Activated T-helper 2 cell treated with anti-CD3 and anti-CD28 coated beads, Interferon-gamma antibody, Interleukin-2, Interleukin-4, amounts not matched to agents 10 μg/mL and 5 μg/mL and 100 μg/mL, durations not matched to agents 14 hours and 24 hours and 36 hours (primary cell): Measurements from ENCODE around the gene PLA2G4E. TPM values are rescaled to one million over a fixed set of nuclear protein-coding genes. Genes with fewer than 3 reads are reported as not detected.
A peak's percentile ranks its signal among the peaks of the same experiment; 100 is the strongest.

Experiments
- DNase-seq: peaks from one replicate; pipeline ENCODE4 v3.0.0; 2021; ENCODE audit warnings: low spot score
- H3K27ac Mint-ChIP-seq: one replicate; pipeline ENCODE4 v1.8.0; 2021; ENCODE audit warnings: mixed read lengths
- H3K27me3 Mint-ChIP-seq: one replicate; pipeline ENCODE4 v1.8.0; 2021; ENCODE audit warnings: low read depth, mixed read lengths
- H3K36me3 Mint-ChIP-seq: one replicate; pipeline ENCODE4 v1.8.0; 2021; ENCODE audit warnings: low read depth, mixed read lengths
- H3K4me1 Mint-ChIP-seq: one replicate; pipeline ENCODE4 v1.8.0; 2021; ENCODE audit warnings: low read depth, mixed read lengths
- H3K4me3 Mint-ChIP-seq: one replicate; pipeline ENCODE4 v1.8.0; 2021; ENCODE audit warnings: low read depth, mild to moderate bottlenecking, moderate library complexity, mixed read lengths
- H3K9me3 Mint-ChIP-seq: one replicate; pipeline ENCODE4 v1.8.0; 2021; ENCODE audit warnings: mixed read lengths
- intact Hi-C: fragments of 100-400 bp; cut with micrococcal nuclease; formaldehyde crosslinking; loops from one replicate; pipeline ENCODE4 v1.15.1; 2023
- total RNA-seq: library from RNA; stranded (reverse); gene quantifications from 2 replicates; pipeline ENCODE4 v1.2.3, GENCODE V29; 2022

PLA2G4E gene
- total RNA-seq, 1 donor from 2014 or later, result not detected

DNA sequence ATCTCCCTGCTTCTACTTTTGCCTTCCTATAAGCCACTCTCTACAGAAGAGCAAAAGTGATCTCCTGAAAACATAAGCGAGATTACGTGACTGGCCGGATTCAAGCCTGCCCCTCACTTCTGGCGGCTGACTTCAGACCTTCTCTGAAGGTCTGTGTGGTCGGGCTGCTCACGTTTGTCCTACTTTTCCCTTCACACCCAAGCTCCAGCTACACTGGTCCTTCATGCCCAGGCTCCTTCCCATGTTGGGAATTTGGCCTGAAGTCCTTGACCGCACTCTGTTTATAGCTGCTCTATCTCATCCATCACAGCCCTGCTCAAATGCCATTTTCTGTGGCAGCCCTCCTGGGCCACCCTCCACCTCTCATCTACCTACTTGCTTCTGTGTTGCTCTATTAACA, 6.7 kb upstream of the PLA2G4E start:
- Mint-ChIP-seq H3K27me3 (peaks cover 12% of the 10 kb centered on the region), H3K9me3 (no peaks in the 10 kb centered on the region), H3K4me1 (no peaks in the 10 kb centered on the region), H3K4me3 (no peak overlapping the region), H3K27ac (no peak overlapping the region), H3K36me3 (no peaks in the 10 kb centered on the region)
- no peak for DNase-seq
- intact Hi-C loops, result no loop called here

DNA sequence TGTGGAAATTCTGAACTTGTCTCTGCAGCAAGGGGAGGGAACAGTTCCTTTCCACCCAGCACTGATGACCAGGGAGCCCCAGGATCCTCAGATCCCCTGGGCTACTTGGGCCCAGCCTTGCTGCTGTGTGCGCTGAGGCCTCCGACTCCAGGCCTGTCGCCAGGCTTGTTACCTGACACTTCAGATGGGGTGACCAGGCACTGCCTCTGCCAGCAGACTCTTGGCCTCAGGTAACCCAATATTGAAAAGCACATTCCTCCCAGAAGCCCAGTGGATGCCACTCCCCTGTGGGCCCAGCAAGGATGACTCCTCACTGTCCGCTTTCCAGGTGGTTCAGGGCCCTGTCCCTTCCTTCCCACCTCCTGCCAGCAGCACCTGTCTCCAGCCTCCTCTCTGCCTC, 3.5 kb upstream of the PLA2G4E start:
- Mint-ChIP-seq H3K4me1 (no peaks in the 10 kb centered on the region), H3K27me3 (peaks cover 7% of the 10 kb centered on the region), H3K27ac (no peak overlapping the region), H3K36me3 (no peaks in the 10 kb centered on the region), H3K9me3 (no peaks in the 10 kb centered on the region), H3K4me3 (no peak overlapping the region)
- intact Hi-C loops, result no loop called here
- no peak for DNase-seq

DNA sequence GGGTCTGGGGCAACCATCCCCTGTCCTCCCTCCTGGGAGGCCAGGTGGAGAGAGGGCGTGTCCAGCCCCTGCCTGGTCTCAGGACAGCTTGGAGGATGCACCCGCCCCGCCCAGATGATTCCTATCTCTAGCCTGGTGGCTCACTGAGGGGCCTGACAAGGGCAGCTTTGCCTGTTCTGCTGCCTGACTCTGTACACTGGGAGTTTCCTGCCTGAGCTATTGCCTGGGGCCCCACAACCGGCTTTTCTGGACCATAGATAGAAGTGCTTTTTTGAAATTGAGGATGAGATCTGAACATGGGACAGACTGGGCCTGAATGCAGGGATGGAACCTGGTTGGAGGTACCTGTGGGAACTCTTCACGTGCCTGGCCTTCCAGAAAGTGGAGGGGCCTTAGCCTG, 751 bp upstream of the PLA2G4E start:
- Mint-ChIP-seq H3K36me3 (no peaks in the 10 kb centered on the region), H3K4me1 (no peaks in the 10 kb centered on the region), H3K9me3 (no peaks in the 10 kb centered on the region), H3K27ac (no peak overlapping the region), H3K27me3 (peaks cover 1% of the 10 kb centered on the region), H3K4me3 (no peak overlapping the region)
- intact Hi-C loops, result no loop called here
- no peak for DNase-seq

DNA sequence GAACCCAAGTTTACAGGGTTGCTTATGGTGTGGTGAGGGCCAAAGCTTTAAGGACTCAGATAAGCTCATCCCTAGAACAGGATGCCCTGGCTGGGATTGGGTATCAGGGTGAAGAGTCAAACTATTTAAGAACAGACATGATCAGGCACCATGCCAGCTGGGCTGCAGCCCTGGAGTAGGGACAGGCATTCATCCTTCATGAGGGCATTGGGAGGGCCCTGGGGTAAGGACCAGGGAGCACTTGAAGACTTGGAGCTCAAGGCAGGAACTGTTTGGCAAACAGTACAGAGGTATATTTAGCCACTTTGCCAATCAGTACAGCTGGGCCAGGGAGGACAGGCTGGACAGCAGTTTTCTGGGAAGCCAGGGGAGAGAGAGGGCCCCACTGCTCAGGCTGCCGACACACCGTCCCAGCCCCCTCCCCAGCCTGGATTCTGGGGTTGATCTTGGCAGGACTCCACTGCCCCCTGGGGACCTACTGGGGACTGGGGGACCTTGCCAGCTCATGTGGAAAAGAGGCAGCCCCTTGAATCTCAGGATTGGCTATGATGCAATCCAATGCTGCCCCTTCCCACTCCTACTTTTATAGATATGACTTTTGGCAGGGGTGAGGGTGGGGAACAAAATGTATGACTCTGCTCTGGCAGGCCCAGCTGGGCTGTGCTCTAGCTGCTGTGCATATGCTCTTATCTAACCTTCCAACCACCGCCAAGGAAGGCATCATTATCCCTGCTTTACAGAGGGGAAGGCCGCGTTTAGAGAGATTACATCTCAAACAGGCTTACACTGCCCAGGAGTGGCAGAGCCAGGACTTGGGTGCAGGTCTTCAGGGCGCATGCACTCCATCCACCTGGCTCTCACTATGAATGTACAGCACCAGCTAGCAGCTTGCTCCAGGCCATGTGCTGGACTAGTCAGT, 2.3 kb downstream of the PLA2G4E start:
- no peak overlapping the region for H3K4me3 Mint-ChIP-seq
- H3K36me3 Mint-ChIP-seq, result no peaks in the 10 kb centered on the region
- H3K27ac Mint-ChIP-seq, result no peak overlapping the region
- H3K27me3 Mint-ChIP-seq, result peaks cover 1% of the 10 kb centered on the region
- intact Hi-C loops, result no loop called here
- no peaks in the 10 kb centered on the region for H3K4me1 Mint-ChIP-seq
- no peak for DNase-seq
- no peaks in the 10 kb centered on the region for H3K9me3 Mint-ChIP-seq

DNA sequence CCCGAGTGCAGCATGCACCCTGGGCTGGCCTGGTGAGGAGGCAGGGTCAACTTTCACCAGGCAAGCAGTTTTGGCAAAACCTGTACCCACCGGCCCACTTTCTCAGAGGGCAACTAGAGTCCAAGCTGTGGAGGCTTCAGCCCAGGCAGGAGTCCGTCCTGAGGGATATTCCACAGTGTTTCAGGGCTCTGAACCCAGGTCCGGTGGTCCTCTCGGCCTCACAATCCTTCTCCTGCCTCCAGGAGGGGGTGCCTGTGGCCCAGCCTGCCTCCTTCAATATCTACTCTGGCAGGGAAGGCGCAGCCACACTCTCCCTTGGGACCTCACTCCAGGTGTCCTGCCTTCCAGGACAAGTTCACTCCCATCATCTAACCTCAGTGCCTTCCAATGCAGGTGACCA, 3.9 kb downstream of the PLA2G4E start:
- H3K4me3 Mint-ChIP-seq, result no peak overlapping the region
- no peaks in the 10 kb centered on the region for H3K4me1 Mint-ChIP-seq
- peaks cover 1% of the 10 kb centered on the region for H3K27me3 Mint-ChIP-seq
- intact Hi-C loops, result no loop called here
- DNase-seq, result no peak
- H3K36me3 Mint-ChIP-seq, result no peaks in the 10 kb centered on the region
- no peaks in the 10 kb centered on the region for H3K9me3 Mint-ChIP-seq
- no peak overlapping the region for H3K27ac Mint-ChIP-seq

DNA sequence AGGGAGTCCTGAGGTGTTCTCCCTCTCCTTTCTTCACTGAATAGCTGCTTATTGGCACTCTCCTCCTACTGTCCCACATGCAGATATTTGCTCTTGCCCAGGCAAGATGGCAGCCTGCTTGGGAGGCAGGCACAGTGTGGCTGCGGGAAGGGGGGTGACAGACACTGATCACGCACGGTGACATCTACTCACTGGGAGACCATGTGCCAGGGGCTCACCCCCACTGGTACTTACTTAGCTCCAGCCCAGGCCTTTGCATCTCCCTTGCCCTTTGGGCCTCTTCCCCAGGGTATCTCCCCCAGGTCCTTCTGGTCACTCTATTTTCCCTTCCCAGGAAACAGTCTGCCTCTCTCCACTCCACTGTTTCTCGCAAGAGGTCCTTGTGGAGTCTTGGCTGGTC, 6.4 kb downstream of the PLA2G4E start:
- Mint-ChIP-seq H3K27ac (no peak overlapping the region), H3K4me1 (peaks cover 13% of the 10 kb centered on the region), H3K4me3 (no peak overlapping the region), H3K36me3 (no peaks in the 10 kb centered on the region), H3K27me3 (peaks cover 1% of the 10 kb centered on the region), H3K9me3 (no peaks in the 10 kb centered on the region)
- DNase-seq, result no peak
- intact Hi-C loops, result no loop called here

DNA sequence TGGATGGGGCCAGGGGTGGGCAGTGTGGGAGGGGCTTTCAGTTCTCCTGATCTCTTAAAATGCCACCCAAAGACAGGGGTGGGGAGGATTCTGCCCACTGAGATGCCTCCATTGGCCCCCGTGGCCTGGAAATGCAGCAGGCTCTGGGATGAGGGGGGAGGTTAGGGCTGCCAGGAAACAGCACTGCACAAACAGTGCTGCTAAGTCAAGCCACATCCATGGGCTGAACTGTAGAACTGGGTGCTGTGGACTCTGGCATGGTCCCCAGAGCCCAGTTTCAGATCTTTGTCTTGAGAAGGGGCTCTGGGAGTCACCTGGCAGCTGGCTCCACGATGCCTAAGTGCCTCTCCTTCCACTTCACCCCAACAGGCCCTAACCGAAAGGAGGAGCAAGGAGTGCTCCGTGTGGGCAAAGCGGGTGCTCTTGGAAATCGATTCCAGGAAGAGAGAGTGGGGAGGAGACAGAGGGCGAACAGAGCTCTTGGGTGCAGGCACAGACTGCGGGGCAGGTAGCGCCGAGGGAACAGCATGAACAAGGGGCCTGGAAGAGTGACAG, 7.8 kb downstream of the PLA2G4E start:
- intact Hi-C loops, result no loop called here
- Mint-ChIP-seq H3K9me3 (no peaks in the 10 kb centered on the region), H3K36me3 (no peaks in the 10 kb centered on the region), H3K27me3 (peaks cover 1% of the 10 kb centered on the region), H3K4me3 (no peak overlapping the region), H3K4me1 (peaks cover 13% of the 10 kb centered on the region), H3K27ac (no peak overlapping the region)
- no peak for DNase-seq

DNA sequence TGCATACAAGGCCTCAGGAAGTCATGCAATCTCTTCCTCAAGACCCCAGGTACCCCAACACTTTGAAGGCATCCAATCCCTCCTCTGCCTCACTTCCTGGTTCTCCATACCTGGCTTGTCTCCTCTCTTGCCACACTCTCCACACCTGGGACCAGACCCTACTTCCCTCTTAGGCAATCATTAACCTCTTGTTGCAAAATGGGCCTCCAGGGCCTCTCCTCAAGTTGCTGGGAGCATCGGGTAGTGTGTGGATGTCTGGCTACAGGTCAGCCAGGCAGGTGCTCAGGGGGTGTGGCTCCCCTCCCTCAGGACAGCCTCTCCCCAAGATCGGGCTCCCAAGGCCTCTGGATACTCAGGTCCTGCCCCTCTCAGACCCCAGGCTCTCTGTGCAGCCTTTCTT, 8.6 kb downstream of the PLA2G4E start:
- Mint-ChIP-seq H3K27me3 (peaks cover under 1% of the 10 kb centered on the region), H3K4me3 (no peak overlapping the region), H3K27ac (no peak overlapping the region), H3K36me3 (no peaks in the 10 kb centered on the region), H3K9me3 (no peaks in the 10 kb centered on the region), H3K4me1 (peaks cover 15% of the 10 kb centered on the region)
- DNase-seq, result no peak
- intact Hi-C loops, result no loop called here

DNA sequence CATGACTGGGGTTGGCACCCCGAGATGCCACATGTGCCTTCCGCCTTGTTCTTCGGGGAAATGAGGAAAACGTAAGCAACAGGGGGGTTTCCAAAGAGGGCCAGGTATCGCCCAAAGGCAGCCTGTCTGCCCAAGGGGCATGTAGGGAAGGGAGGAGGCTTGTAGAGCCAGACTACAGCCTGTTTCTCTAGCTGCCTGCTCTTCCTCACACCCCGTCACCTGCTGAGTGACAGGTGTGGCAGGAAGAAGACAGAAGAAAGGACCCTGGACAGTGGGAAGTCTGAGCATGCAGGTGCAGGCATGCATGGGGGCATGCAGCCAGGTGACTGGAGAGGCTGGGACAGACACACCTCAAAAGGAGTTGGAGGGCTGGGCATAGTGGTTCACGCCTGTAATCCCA, 9.8 kb downstream of the PLA2G4E start:
- no peaks in the 10 kb centered on the region for H3K9me3 Mint-ChIP-seq
- peaks cover 18% of the 10 kb centered on the region for H3K4me1 Mint-ChIP-seq
- intact Hi-C loops, result no loop called here
- peak overlapping the region; percentile 19 for H3K27ac Mint-ChIP-seq
- DNase-seq, result no peak
- H3K36me3 Mint-ChIP-seq, result no peaks in the 10 kb centered on the region
- no peak overlapping the region for H3K4me3 Mint-ChIP-seq
- H3K27me3 Mint-ChIP-seq, result no peaks in the 10 kb centered on the region

DNA sequence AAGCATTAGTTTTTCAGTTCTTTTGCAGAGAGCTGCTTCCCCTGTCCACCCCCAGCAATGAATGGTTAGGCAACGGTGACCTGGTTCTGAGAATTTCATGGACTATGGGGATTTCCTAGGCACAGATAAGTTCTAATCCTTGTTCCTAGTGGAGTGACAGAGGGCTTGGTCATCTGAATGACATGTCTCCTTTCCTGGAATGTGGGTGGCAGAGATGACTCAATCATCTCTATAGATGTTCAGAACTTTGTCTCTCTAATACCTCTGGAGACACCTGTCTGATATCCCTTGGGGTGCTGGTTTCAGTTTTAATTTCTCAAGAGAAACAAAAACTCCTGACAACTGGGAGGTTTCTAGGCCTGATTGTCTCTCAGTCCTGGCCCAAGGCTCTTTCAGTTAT, 10.4 kb downstream of the PLA2G4E start:
- Mint-ChIP-seq H3K4me1 (peaks cover 18% of the 10 kb centered on the region), H3K27ac (peak overlapping the region; percentile 19), H3K27me3 (no peaks in the 10 kb centered on the region), H3K9me3 (no peaks in the 10 kb centered on the region), H3K4me3 (no peak overlapping the region), H3K36me3 (no peaks in the 10 kb centered on the region)
- DNase-seq, result no peak
- intact Hi-C loops, result no loop called here

DNA sequence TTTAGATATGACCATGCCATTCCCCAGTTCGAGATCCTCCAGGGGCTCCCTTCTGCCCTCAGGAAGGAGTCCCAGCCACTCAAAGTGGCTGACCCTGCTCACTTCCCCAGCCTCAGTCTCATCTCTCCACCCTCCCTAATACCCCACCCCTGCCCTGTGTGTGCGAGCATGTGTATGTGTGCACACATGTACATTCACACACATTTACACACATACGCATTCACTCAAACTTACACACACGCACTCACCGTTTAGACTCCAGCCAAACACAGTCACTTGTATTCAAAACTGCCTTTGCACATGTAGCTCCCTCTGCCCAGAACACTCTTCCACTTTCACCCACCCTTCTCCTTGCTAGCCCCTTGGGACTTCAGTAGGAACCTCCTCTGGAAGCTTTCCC, 11.4 kb downstream of the PLA2G4E start:
- no peaks in the 10 kb centered on the region for H3K27me3 Mint-ChIP-seq
- no peak overlapping the region for H3K4me3 Mint-ChIP-seq

DNA sequence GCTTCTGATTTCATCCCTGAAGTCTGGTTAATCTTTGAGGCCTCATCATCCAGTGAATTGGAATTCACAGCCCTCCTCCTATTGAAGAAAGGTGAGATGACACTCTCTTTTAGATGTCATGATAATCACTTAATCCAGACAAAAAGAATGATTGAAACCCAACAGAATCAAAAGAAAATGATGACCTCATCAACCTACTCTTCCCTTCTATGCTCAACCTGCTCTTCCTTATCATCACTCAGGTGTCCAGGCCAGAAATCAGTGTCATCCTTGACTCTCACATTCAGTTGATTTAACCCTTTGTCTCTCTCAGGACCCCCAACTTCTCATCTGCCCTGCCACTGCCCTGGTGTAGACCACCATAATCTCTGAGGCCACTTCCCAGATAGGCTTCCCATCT, 11.8 kb downstream of the PLA2G4E start:
- intact Hi-C loops, result no loop called here
- H3K27me3 Mint-ChIP-seq, result no peaks in the 10 kb centered on the region
- H3K36me3 Mint-ChIP-seq, result no peaks in the 10 kb centered on the region
- DNase-seq, result no peak
- H3K9me3 Mint-ChIP-seq, result no peaks in the 10 kb centered on the region
- H3K27ac Mint-ChIP-seq, result no peak overlapping the region
- H3K4me1 Mint-ChIP-seq, result peaks cover 18% of the 10 kb centered on the region
- H3K4me3 Mint-ChIP-seq, result no peak overlapping the region

More for the DNA sequence above, 11.4 kb downstream of the PLA2G4E start:
- Mint-ChIP-seq H3K27ac (peak overlapping the region; percentile 51), H3K4me1 (peaks cover 18% of the 10 kb centered on the region), H3K9me3 (no peaks in the 10 kb centered on the region), H3K36me3 (no peaks in the 10 kb centered on the region)
- intact Hi-C loops, result no loop called here
- no peak for DNase-seq

DNA sequence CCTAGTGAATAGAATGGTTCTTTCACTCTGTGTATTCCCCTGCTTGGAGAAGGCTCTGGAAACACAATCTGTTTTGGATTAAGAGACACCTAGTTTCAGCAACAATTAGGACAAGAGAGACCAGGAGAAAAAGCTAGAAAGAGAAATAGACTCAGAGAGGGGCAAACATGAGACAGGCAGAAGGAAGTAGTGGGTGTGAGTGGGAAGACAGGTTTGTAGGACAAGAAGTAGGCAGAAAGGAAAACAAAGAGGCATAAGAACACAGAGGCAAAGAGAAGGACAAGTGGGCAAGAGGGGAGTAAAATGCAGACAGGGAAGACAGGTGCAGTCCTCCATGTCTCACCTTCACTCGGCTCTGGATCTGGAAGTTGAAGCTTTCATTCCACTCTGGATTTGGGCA, 13.5 kb downstream of the PLA2G4E start:
- DNase-seq, result no peak
- no peaks in the 10 kb centered on the region for H3K9me3 Mint-ChIP-seq
- peaks cover 18% of the 10 kb centered on the region for H3K4me1 Mint-ChIP-seq
- H3K27ac Mint-ChIP-seq, result no peak overlapping the region
- no peaks in the 10 kb centered on the region for H3K27me3 Mint-ChIP-seq
- H3K4me3 Mint-ChIP-seq, result no peak overlapping the region
- H3K36me3 Mint-ChIP-seq, result no peaks in the 10 kb centered on the region
- intact Hi-C loops, result no loop called here
